ENCODE measurements around the gene APOB. TPM values are rescaled to one million over a fixed set of nuclear protein-coding genes. Genes with fewer than 3 reads are reported as not detected.

Gene APOB
- total RNA-seq, 3 donors from 2014 or later (not counting 1 experiment from before 2014, with no cell fraction given): not detected

GRCh38 chr2:21040468-21041377, 3.1 kb downstream of the APOB start:
- TF ChIP-seq CTCF (IDR thresholded peaks at IDR 0.05): no peak
- Mint-ChIP-seq H3K4me1 (peaks cover 4 to 6% of the 10 kb centered on the region in 2 donors), H3K27ac (no peak overlapping the region), H3K27me3 (ENCODE audit: low read depth in 2 of 2) (peaks cover 15 to 17% of the 10 kb centered on the region in 2 donors), H3K36me3 (no peaks in the 10 kb centered on the region), H3K9me3 (no peaks in the 10 kb centered on the region), H3K4me3 (no peak overlapping the region)
- Histone ChIP-seq H3K27me3 (ENCODE audit: control insufficient read depth, insufficient read depth, low read length) (no peaks in the 10 kb centered on the region), H3K9me3 (ENCODE audit: control insufficient read depth, insufficient read depth, low read length) (no peaks in the 10 kb centered on the region), H3K27ac (ENCODE audit: low read length) (no peak overlapping the region), H3K4me3 (ENCODE audit: low read length) (no peak overlapping the region), H3K4me1 (ENCODE audit: control insufficient read depth, insufficient read depth, low read length) (peaks cover 5% of the 10 kb centered on the region), H3K36me3 (ENCODE audit: control insufficient read depth, insufficient read depth, low read length) (no peaks in the 10 kb centered on the region)
- 90% methylated on average over 14 of the region's 14 CpGs for WGBS (ENCODE audit: insufficient coverage)
- ATAC-seq (no peak), DNase-seq (no peak)
- intact Hi-C loops (cut with micrococcal nuclease): loop anchor here (10.0 kb wide), 1 partner anchor 124 kb away; no protein-coding TSS in a partner anchor

- Histone ChIP-seq H3K4me1 (ENCODE audit: control insufficient read depth, insufficient read depth, low read length) (peaks cover 5% of the 10 kb centered on the region), H3K9me3 (ENCODE audit: control insufficient read depth, insufficient read depth, low read length) (no peaks in the 10 kb centered on the region), H3K27me3 (ENCODE audit: control insufficient read depth, insufficient read depth, low read length) (no peaks in the 10 kb centered on the region), H3K27ac (ENCODE audit: low read length) (no peak overlapping the region), H3K4me3 (ENCODE audit: low read length) (no peak overlapping the region), H3K36me3 (ENCODE audit: control insufficient read depth, insufficient read depth, low read length) (no peaks in the 10 kb centered on the region)
- intact Hi-C loops (cut with micrococcal nuclease): loop anchor here (10.0 kb wide), 1 partner anchor 125 kb away; no protein-coding TSS in a partner anchor
- H3K27ac Mint-ChIP-seq: no peak overlapping the region
- H3K9me3 Mint-ChIP-seq: no peaks in the 10 kb centered on the region
- TF ChIP-seq CTCF (IDR thresholded peaks at IDR 0.05): no peak
- WGBS (ENCODE audit: insufficient coverage): 84% methylated on average over 10 of the region's 10 CpGs
- H3K4me1 Mint-ChIP-seq: peaks cover 4 to 6% of the 10 kb centered on the region in 2 donors
- H3K4me3 Mint-ChIP-seq: no peak overlapping the region
- H3K36me3 Mint-ChIP-seq: no peaks in the 10 kb centered on the region
- H3K27me3 Mint-ChIP-seq (ENCODE audit: low read depth in 2 of 2): peaks cover 10 to 14% of the 10 kb centered on the region in 2 donors
- no peak for ATAC-seq
- no peak for DNase-seq
These were observed 3.9 kb downstream of the APOB start for GRCh38 chr2:21039979-21040467.

GRCh38 chr2:21039080-21039556, 4.8 kb downstream of the APOB start:
- TF ChIP-seq CTCF (IDR thresholded peaks at IDR 0.05): no peak
- DNase-seq (no peak), ATAC-seq (no peak)
- Histone ChIP-seq H3K4me1 (ENCODE audit: control insufficient read depth, insufficient read depth, low read length) (peaks cover 5% of the 10 kb centered on the region), H3K4me3 (ENCODE audit: low read length) (no peak overlapping the region), H3K36me3 (ENCODE audit: control insufficient read depth, insufficient read depth, low read length) (no peaks in the 10 kb centered on the region), H3K27me3 (ENCODE audit: control insufficient read depth, insufficient read depth, low read length) (no peaks in the 10 kb centered on the region), H3K9me3 (ENCODE audit: control insufficient read depth, insufficient read depth, low read length) (no peaks in the 10 kb centered on the region), H3K27ac (ENCODE audit: low read length) (no peak overlapping the region)
- H3K27ac Mint-ChIP-seq: no peak overlapping the region
- no peaks in the 10 kb centered on the region for H3K9me3 Mint-ChIP-seq
- no peaks in the 10 kb centered on the region for H3K36me3 Mint-ChIP-seq
- no peak overlapping the region for H3K4me3 Mint-ChIP-seq
- 85% methylated on average over 2 of the region's 4 CpGs for WGBS (ENCODE audit: insufficient coverage)
- H3K4me1 Mint-ChIP-seq: peaks cover 4 to 6% of the 10 kb centered on the region in 2 donors
- H3K27me3 Mint-ChIP-seq (ENCODE audit: low read depth in 2 of 2): peaks cover under 1 to 5% of the 10 kb centered on the region in 2 donors
- intact Hi-C loops (cut with micrococcal nuclease): no loop called here
